ENCODE results near the gene NDE1. TPM values are rescaled to one million over a fixed set of nuclear protein-coding genes. Genes with fewer than 3 reads are reported as not detected.
"Not testable (repeated sequence)": the region's sequence is repeated elsewhere in the genome, so short reads cannot be mapped to it uniquely, and the experiment has no call there.

NDE1 gene
- total RNA-seq, 3 donors from 2014 or later, result 19.0 to 34.7 (median 34.1) TPM

- H3K27ac ChIP-seq, result no peak overlapping the region
- H3K9me3 ChIP-seq, result no peaks in the 10 kb centered on the region
- H3K4me3 ChIP-seq, result no peak overlapping the region
- TF ChIP-seq POLR2AphosphoS5 (IDR thresholded peaks at IDR 0.05) (no peak), POLR2A (IDR thresholded peaks at IDR 0.05) (no peak)
- TF ChIP-seq, protein P1, sequence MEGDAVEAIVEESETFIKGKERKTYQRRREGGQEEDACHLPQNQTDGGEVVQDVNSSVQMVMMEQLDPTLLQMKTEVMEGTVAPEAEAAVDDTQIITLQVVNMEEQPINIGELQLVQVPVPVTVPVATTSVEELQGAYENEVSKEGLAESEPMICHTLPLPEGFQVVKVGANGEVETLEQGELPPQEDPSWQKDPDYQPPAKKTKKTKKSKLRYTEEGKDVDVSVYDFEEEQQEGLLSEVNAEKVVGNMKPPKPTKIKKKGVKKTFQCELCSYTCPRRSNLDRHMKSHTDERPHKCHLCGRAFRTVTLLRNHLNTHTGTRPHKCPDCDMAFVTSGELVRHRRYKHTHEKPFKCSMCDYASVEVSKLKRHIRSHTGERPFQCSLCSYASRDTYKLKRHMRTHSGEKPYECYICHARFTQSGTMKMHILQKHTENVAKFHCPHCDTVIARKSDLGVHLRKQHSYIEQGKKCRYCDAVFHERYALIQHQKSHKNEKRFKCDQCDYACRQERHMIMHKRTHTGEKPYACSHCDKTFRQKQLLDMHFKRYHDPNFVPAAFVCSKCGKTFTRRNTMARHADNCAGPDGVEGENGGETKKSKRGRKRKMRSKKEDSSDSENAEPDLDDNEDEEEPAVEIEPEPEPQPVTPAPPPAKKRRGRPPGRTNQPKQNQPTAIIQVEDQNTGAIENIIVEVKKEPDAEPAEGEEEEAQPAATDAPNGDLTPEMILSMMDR (IDR thresholded peaks at IDR 0.05), result no peak
- no peak for DNase-seq (ENCODE audit: low spot score in 2 of 2)
- H3K27me3 ChIP-seq, result no peaks in the 10 kb centered on the region
- peaks cover 15% of the 10 kb centered on the region for H3K36me3 ChIP-seq
- no peaks in the 10 kb centered on the region for H3K4me1 ChIP-seq
- intact Hi-C loops (cut with DNase I; ENCODE audit: low total_unique reads), result no loop called here
Measured at GRCh38 chr16:15605839-15606517, 44.1 kb upstream of the NDE1 start.

- intact Hi-C loops (cut with DNase I; ENCODE audit: low total_unique reads), result no loop called here
- TF ChIP-seq POLR2AphosphoS5 (IDR thresholded peaks at IDR 0.05) (no peak), POLR2A (IDR thresholded peaks at IDR 0.05) (no peak)
- TF ChIP-seq, protein P1 (IDR thresholded peaks at IDR 0.05), result no peak
- H3K4me3 ChIP-seq, result no peak overlapping the region
- no peaks in the 10 kb centered on the region for H3K27me3 ChIP-seq
- H3K4me1 ChIP-seq, result no peaks in the 10 kb centered on the region
- DNase-seq (ENCODE audit: low spot score in 2 of 2), result no peak
- H3K27ac ChIP-seq, result no peak overlapping the region
- H3K9me3 ChIP-seq, result no peaks in the 10 kb centered on the region
- H3K36me3 ChIP-seq, result peaks cover 9% of the 10 kb centered on the region
Measured at GRCh38 chr16:15606518-15607220, 43.4 kb upstream of the NDE1 start.

- intact Hi-C loops (cut with DNase I; ENCODE audit: low total_unique reads); H3K9me3 ChIP-seq; H3K36me3 ChIP-seq; H3K4me3 ChIP-seq; H3K27me3 ChIP-seq; DNase-seq (ENCODE audit: low spot score in 2 of 2); H3K4me1 ChIP-seq: not testable (repeated sequence)
- peak overlapping the region in 1 of 2 donors; percentile 33 for H3K27ac ChIP-seq
Measured at GRCh38 chr16:15607221-15607699, 42.8 kb upstream of the NDE1 start.

- no peak for DNase-seq (ENCODE audit: low spot score in 2 of 2)
- Histone ChIP-seq H3K9me3 (no peaks in the 10 kb centered on the region), H3K27ac (peak overlapping the region in 1 of 2 donors; percentile 33), H3K36me3 (peaks cover 6% of the 10 kb centered on the region), H3K27me3 (no peaks in the 10 kb centered on the region), H3K4me1 (no peaks in the 10 kb centered on the region), H3K4me3 (no peak overlapping the region)
- intact Hi-C loops (cut with DNase I; ENCODE audit: low total_unique reads), result no loop called here
- TF ChIP-seq POLR2A (IDR thresholded peaks at IDR 0.05) (no peak), POLR2AphosphoS5 (IDR thresholded peaks at IDR 0.05) (no peak)
- TF ChIP-seq, protein P1 (IDR thresholded peaks at IDR 0.05), result no peak
Measured at GRCh38 chr16:15607700-15608396, 42.2 kb upstream of the NDE1 start.

DNA sequence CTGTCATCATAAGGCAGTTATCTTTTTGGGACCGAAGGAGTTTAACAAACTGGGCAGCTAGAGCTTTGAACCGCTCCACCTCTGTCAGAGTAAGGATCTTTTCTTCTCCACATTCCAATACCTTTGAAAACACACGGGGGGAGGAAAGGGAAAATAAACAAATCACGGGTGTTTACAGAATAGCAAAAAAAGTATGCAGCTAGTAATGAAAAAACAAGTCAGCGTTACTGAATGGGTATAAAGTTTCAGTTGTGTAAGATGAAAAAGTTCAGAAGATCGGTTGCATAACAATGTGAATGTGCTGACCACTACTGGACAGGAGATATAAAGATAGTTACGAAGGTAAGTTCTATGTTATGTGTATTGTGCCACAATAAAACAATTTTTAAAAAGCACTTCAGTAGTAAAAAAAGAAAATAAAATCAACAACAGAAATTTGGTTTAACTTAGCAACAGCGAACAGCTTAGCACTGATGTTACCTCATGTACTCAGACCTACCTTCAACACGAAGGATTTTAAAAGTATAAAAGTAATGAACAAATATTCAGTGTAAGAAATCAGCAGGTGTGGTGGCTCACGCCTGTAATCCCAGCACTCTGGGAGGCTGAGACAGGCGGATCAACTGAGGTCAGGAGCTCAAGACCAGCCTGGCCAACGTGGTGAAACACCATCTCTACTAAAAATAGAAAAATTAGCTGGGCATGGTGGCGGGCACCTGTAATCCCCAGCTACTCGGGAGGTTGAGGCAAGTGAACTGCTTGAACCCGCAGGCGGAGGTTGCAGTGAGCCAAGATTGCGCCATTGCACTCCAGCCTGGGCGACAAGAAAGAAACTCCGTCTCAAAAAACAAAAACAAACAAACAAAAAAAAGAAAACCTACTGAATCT, 41.4 kb upstream of the NDE1 start:
- H3K4me3 ChIP-seq, result no peak overlapping the region
- intact Hi-C loops (cut with DNase I; ENCODE audit: low total_unique reads), result no loop called here

More for the DNA sequence above, 41.4 kb upstream of the NDE1 start:
- no peaks in the 10 kb centered on the region for H3K27me3 ChIP-seq
- TF ChIP-seq POLR2AphosphoS5 (IDR thresholded peaks at IDR 0.05) (no peak), POLR2A (IDR thresholded peaks at IDR 0.05) (no peak)
- TF ChIP-seq, protein P1 (IDR thresholded peaks at IDR 0.05), result no peak
- H3K4me1 ChIP-seq, result no peaks in the 10 kb centered on the region
- H3K27ac ChIP-seq, result no peak overlapping the region
- no peaks in the 10 kb centered on the region for H3K36me3 ChIP-seq
- no peak for DNase-seq (ENCODE audit: low spot score in 2 of 2)
- no peaks in the 10 kb centered on the region for H3K9me3 ChIP-seq
